ENCODE results near the gene RSPH9.

DNA sequence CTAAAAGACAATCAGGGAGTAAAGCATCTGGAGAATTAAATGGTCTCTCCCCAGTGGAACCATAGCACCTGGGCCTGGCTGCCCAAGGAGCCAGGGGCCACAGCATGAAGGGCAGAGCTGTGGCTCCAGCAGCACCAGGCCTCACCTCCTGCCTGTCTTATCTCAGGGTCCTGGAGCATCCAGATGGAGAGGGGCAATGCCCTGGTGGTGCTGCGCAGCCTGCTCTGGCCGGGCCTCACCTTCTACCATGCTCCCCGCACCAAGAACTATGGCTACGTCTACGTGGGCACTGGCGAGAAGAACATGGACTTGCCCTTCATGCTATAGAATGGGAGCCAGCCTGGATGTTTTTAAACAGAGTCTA is 25.8 kb downstream of the RSPH9 start:
- no peak for TF ChIP-seq POLR2A (IDR thresholded peaks at IDR 0.05)
- TF ChIP-seq, protein P1, sequence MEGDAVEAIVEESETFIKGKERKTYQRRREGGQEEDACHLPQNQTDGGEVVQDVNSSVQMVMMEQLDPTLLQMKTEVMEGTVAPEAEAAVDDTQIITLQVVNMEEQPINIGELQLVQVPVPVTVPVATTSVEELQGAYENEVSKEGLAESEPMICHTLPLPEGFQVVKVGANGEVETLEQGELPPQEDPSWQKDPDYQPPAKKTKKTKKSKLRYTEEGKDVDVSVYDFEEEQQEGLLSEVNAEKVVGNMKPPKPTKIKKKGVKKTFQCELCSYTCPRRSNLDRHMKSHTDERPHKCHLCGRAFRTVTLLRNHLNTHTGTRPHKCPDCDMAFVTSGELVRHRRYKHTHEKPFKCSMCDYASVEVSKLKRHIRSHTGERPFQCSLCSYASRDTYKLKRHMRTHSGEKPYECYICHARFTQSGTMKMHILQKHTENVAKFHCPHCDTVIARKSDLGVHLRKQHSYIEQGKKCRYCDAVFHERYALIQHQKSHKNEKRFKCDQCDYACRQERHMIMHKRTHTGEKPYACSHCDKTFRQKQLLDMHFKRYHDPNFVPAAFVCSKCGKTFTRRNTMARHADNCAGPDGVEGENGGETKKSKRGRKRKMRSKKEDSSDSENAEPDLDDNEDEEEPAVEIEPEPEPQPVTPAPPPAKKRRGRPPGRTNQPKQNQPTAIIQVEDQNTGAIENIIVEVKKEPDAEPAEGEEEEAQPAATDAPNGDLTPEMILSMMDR (IDR thresholded peaks at IDR 0.05), result no peak
